CD14-positive monocyte (primary cell): ENCODE results near the gene NENF. TPM values are rescaled to one million over a fixed set of nuclear protein-coding genes. Genes with fewer than 3 reads are reported as not detected.

Source experiments
- DNase-seq, 3 donors: peaks; one replicate each; pipeline ENCODE4 v3.0.0-alpha.2; 2011 to 2022
- H2AFZ ChIP-seq: 2 replicates; pipeline ENCODE4 v1.6.0; 2012; ENCODE audit warnings: mild to moderate bottlenecking, low read depth, low read length, inconsistent platforms; ENCODE audit not compliant: insufficient read depth, poor library complexity, severe bottlenecking
- H3K27ac ChIP-seq, 2 donors: 1 replicate in 1 of 2; 2 replicates in 1 of 2; pipeline ENCODE4 v1.5.1; 2012 to 2013; ENCODE audit warnings: low read length in 2 of 2, control low read depth in 1 of 2, inconsistent platforms in 1 of 2, low read depth in 1 of 2, mild to moderate bottlenecking in 1 of 2
- H3K27me3 ChIP-seq, 2 donors: one replicate each; pipeline versions ENCODE4 v1.6.0 to v1.6.1; 2011 to 2013; ENCODE audit warnings: low read length in 2 of 2; ENCODE audit not compliant: control insufficient read depth in 2 of 2, insufficient read depth in 2 of 2
- H3K36me3 ChIP-seq, 2 donors: replicated peaks in 1 of 2; 1 replicate in 1 of 2; 2 replicates in 1 of 2; pipeline versions ENCODE4 v1.5.1 to v1.6.1; 2012 to 2013; ENCODE audit warnings: low read length in 2 of 2, control low read depth in 1 of 2, inconsistent platforms in 1 of 2, mild to moderate bottlenecking in 1 of 2; ENCODE audit not compliant: insufficient read depth in 2 of 2, control insufficient read depth in 1 of 2
- H3K4me1 ChIP-seq, 2 donors: 1 replicate in 1 of 2; 2 replicates in 1 of 2; pipeline versions ENCODE4 v1.5.1 to v1.6.1; 2012 to 2013; ENCODE audit warnings: low read length in 2 of 2, control low read depth in 1 of 2, inconsistent platforms in 1 of 2, mild to moderate bottlenecking in 1 of 2, moderate library complexity in 1 of 2; ENCODE audit not compliant: insufficient read depth in 2 of 2, control insufficient read depth in 1 of 2
- H3K4me2 ChIP-seq: replicated peaks from 2 replicates; pipeline ENCODE3; 2012; ENCODE audit warnings: low read length, moderate library complexity, mild to moderate bottlenecking; ENCODE audit not compliant: poor library complexity, severe bottlenecking; ENCODE audit errors: extremely low read depth
- H3K4me3 ChIP-seq, 3 experiments: fragments of 200-600 bp in 1 of 3; sonication (generic) in 1 of 3; replicated peaks in 1 of 3; 1 replicate in 2 of 3; 2 replicates in 1 of 3; pipeline ENCODE4 v1.5.1; 2011 to 2013; ENCODE audit warnings: low read length in 3 of 3, mild to moderate bottlenecking in 3 of 3, control low read depth in 2 of 3, low read depth in 2 of 3, inconsistent platforms in 1 of 3, moderate library complexity in 1 of 3
- H3K79me2 ChIP-seq: 2 replicates; pipeline ENCODE4 v1.6.0; 2012; ENCODE audit warnings: mild to moderate bottlenecking, control low read depth, inconsistent platforms, low read length, moderate library complexity; ENCODE audit not compliant: insufficient read depth
- H3K9ac ChIP-seq: 2 replicates; pipeline ENCODE4 v1.6.0; 2017; ENCODE audit warnings: low read length, mild to moderate bottlenecking; ENCODE audit not compliant: insufficient read depth, poor library complexity, severe bottlenecking
- H3K9me3 ChIP-seq, 2 donors: replicated peaks in 1 of 2; 1 replicate in 1 of 2; 2 replicates in 1 of 2; pipeline versions ENCODE4 v1.5.1 to v1.6.1; 2012 to 2013; ENCODE audit warnings: low read length in 2 of 2, control low read depth in 1 of 2; ENCODE audit not compliant: control insufficient read depth in 1 of 2, insufficient read depth in 1 of 2
- H4K20me1 ChIP-seq: 2 replicates; pipeline ENCODE4 v1.6.0; 2012; ENCODE audit warnings: mild to moderate bottlenecking, low read length, control low read depth, moderate library complexity; ENCODE audit not compliant: insufficient read depth
- H3K27ac Mint-ChIP-seq, 7 donors: one replicate each; pipeline ENCODE4 v1.8.0; 2020; ENCODE audit warnings: mild to moderate bottlenecking in 7 of 7, mixed read lengths in 7 of 7, moderate library complexity in 6 of 7, inconsistent platforms in 2 of 7
- H3K27me3 Mint-ChIP-seq, 3 donors: one replicate each; pipeline ENCODE4 v1.8.0; 2021 to 2022; ENCODE audit warnings: low read depth in 3 of 3, mild to moderate bottlenecking in 3 of 3, mixed read lengths in 3 of 3, moderate library complexity in 3 of 3, inconsistent platforms in 1 of 3
- H3K36me3 Mint-ChIP-seq, 2 donors: one replicate each; pipeline ENCODE4 v1.8.0; 2020; ENCODE audit warnings: mixed read lengths in 2 of 2, inconsistent platforms in 1 of 2, mild to moderate bottlenecking in 1 of 2
- H3K4me1 Mint-ChIP-seq: one replicate; pipeline ENCODE4 v1.8.0; 2020; ENCODE audit warnings: mild to moderate bottlenecking, mixed read lengths
- H3K4me3 Mint-ChIP-seq, 2 donors: one replicate each; pipeline ENCODE4 v1.8.0; 2020; ENCODE audit warnings: mild to moderate bottlenecking in 2 of 2, mixed read lengths in 2 of 2, moderate library complexity in 1 of 2
- H3K9me3 Mint-ChIP-seq, 7 donors: one replicate each; pipeline ENCODE4 v1.8.0; 2020 to 2022; ENCODE audit warnings: mixed read lengths in 7 of 7, mild to moderate bottlenecking in 6 of 7, moderate library complexity in 6 of 7, inconsistent platforms in 2 of 7
- CTCF ChIP-seq: fragments of 200-600 bp; IDR thresholded peaks from one replicate; pipeline ENCODE4 v1.8.0; 2022; ENCODE audit warnings: antibody characterized with exemption, mild to moderate bottlenecking
- WGBS: methylation state at CpG from one replicate; pipeline ENCODE4 v1.1.5; 2013; ENCODE audit warnings: missing lambda C conversion rate; ENCODE audit not compliant: insufficient coverage; 5-methylcytosine and 5-hydroxymethylcytosine counted together
- intact Hi-C, 2 donors: fragments of 100-400 bp; cut with micrococcal nuclease; formaldehyde crosslinking; loops; one replicate each; pipeline versions ENCODE4 v1.15.0 to v1.15.1; 2023
- polyA plus RNA-seq, 3 donors: library from polyadenylated mRNA; depleted of rRNA in 1 of 3; unstranded in 2 of 3; stranded (reverse) in 1 of 3; fragments of 300-500 nt in 2 of 3; fragments of >200 nt in 1 of 3; fragmentation: Illumina TruSeq in 2 of 3; gene quantifications; 1 replicate in 2 of 3; 2 replicates in 1 of 3; pipeline ENCODE4 v1.2.3, GENCODE V29; 2012 to 2021

NENF gene
- polyA plus RNA-seq, 3 donors, result 9.7 to 56.4 (median 42.3) TPM

GRCh38 chr1:212402666-212403321 is 29.9 kb upstream of the NENF start:
- Histone ChIP-seq H3K27ac (peak overlapping the region in 1 of 2 donors; percentile 45), H3K27me3 (no peaks in the 10 kb centered on the region), H2AFZ (no peak overlapping the region), H3K4me2 (no peak overlapping the region), H4K20me1 (peaks cover 3% of the 10 kb centered on the region), H3K4me1 (peaks cover 3 to 23% of the 10 kb centered on the region in 2 donors), H3K9ac (no peak overlapping the region), H3K79me2 (peaks cover 28% of the 10 kb centered on the region), H3K4me3 (no peak overlapping the region), H3K36me3 (peaks cover 35 to 72% of the 10 kb centered on the region in 2 donors), H3K9me3 (peaks cover 2% of the 10 kb centered on the region in 2 donors)
- peak in 1 of 3 donors; percentile 42 for DNase-seq
- whole genome bisulfite sequencing, result 100% methylated on average over 6 of the region's 7 CpGs
- intact Hi-C loops, result no loop called here
- TF ChIP-seq CTCF, result no peak
- Mint-ChIP-seq H3K27me3 (no peaks in the 10 kb centered on the region), H3K27ac (peak overlapping the region in 6 of 7 donors; percentile 22 to 87 (median 70)), H3K4me1 (peaks cover 20% of the 10 kb centered on the region), H3K36me3 (peaks cover 57 to 68% of the 10 kb centered on the region in 2 donors), H3K4me3 (no peak overlapping the region), H3K9me3 (peaks cover 2 to 8% (median 4%) of the 10 kb centered on the region in 7 donors)

GRCh38 chr1:212410231-212410820 is 22.4 kb upstream of the NENF start:
- no peak overlapping the region for H3K4me3 Mint-ChIP-seq

More at GRCh38 chr1:212410231-212410820, 22.4 kb upstream of the NENF start:
- no peak overlapping the region for H2AFZ ChIP-seq
- no peaks in the 10 kb centered on the region for H3K27me3 Mint-ChIP-seq
- peak in 1 of 3 donors; percentile 17 for DNase-seq
- H3K27ac ChIP-seq, result peak overlapping the region; percentile 25 to 47
- no peak for TF ChIP-seq CTCF
- H3K79me2 ChIP-seq, result peaks cover 53% of the 10 kb centered on the region
- peaks cover 58 to 66% of the 10 kb centered on the region in 2 donors for H3K36me3 Mint-ChIP-seq
- peaks cover 5% of the 10 kb centered on the region for H4K20me1 ChIP-seq
- 92% methylated on average over 5 of the region's 8 CpGs for WGBS
- H3K36me3 ChIP-seq, result peaks cover 49 to 65% of the 10 kb centered on the region in 2 donors
- H3K4me2 ChIP-seq, result no peak overlapping the region
- no peaks in the 10 kb centered on the region for H3K9me3 ChIP-seq
- H3K4me1 Mint-ChIP-seq, result peaks cover 46% of the 10 kb centered on the region
- no peaks in the 10 kb centered on the region for H3K27me3 ChIP-seq
- intact Hi-C loops, result no loop called here
- H3K9me3 Mint-ChIP-seq, result peaks cover 0 to 5% (median 0%) of the 10 kb centered on the region in 7 donors
- no peak overlapping the region for H3K4me3 ChIP-seq
- H3K9ac ChIP-seq, result no peak overlapping the region
- H3K27ac Mint-ChIP-seq, result peak overlapping the region in 6 of 7 donors; percentile 39 to 90 (median 82)
- H3K4me1 ChIP-seq, result peaks cover 41% of the 10 kb centered on the region in 2 donors
